ENCODE data around the gene HOXB4. TPM values are rescaled to one million over a fixed set of nuclear protein-coding genes. Genes with fewer than 3 reads are reported as not detected.

Gene HOXB4
- total RNA-seq, 2 experiments from 2014 or later: 1.7 to 2.0 TPM

GRCh38 chr17:48579760-48580554, 1.8 kb upstream of the HOXB4 start:
- H3K4me1 Mint-ChIP-seq (ENCODE audit: low read depth): peaks cover 41% of the 10 kb centered on the region
- CTCF ChIA-PET: interaction anchor here (0.8 to 1.2 kb wide), 3 partner anchors 33 to 316 kb away, joined by 3 read pairs; no protein-coding TSS in a partner anchor

GRCh38 chr17:48579471-48579759, 1.3 kb upstream of the HOXB4 start:
- intact Hi-C loops (cut with micrococcal nuclease): no loop called here
- ATAC-seq (no peak), DNase-seq (no peak)
- Mint-ChIP-seq H3K27ac (no peak overlapping the region), H3K4me3 (peak overlapping the region; percentile 85), H3K9me3 (no peaks in the 10 kb centered on the region), H3K36me3 (ENCODE audit: low read depth) (no peaks in the 10 kb centered on the region), H3K27me3 (peaks cover 54% of the 10 kb centered on the region), H3K4me1 (ENCODE audit: low read depth) (peaks cover 40% of the 10 kb centered on the region)
- TF ChIP-seq, protein P1, sequence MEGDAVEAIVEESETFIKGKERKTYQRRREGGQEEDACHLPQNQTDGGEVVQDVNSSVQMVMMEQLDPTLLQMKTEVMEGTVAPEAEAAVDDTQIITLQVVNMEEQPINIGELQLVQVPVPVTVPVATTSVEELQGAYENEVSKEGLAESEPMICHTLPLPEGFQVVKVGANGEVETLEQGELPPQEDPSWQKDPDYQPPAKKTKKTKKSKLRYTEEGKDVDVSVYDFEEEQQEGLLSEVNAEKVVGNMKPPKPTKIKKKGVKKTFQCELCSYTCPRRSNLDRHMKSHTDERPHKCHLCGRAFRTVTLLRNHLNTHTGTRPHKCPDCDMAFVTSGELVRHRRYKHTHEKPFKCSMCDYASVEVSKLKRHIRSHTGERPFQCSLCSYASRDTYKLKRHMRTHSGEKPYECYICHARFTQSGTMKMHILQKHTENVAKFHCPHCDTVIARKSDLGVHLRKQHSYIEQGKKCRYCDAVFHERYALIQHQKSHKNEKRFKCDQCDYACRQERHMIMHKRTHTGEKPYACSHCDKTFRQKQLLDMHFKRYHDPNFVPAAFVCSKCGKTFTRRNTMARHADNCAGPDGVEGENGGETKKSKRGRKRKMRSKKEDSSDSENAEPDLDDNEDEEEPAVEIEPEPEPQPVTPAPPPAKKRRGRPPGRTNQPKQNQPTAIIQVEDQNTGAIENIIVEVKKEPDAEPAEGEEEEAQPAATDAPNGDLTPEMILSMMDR (IDR thresholded peaks at IDR 0.05): no peak
- POLR2A ChIA-PET: interaction anchor here (1.1 kb wide), 1 partner anchor 66 kb away, joined by 4 read pairs; no protein-coding TSS in a partner anchor
- CTCF ChIA-PET: interaction anchor here (1.1 to 1.9 kb wide), 4 partner anchors 14 to 227 kb away, joined by 3 to 6 read pairs (median 3); partner anchors contain the start of gene HOXB5

More at GRCh38 chr17:48579760-48580554, 1.8 kb upstream of the HOXB4 start:
- intact Hi-C loops (cut with micrococcal nuclease): no loop called here
- no peak for ATAC-seq
- TF ChIP-seq, protein P1 (IDR thresholded peaks at IDR 0.05): no peak
- DNase-seq: no peak
- Mint-ChIP-seq H3K36me3 (ENCODE audit: low read depth) (no peaks in the 10 kb centered on the region), H3K27ac (no peak overlapping the region), H3K9me3 (no peaks in the 10 kb centered on the region), H3K4me3 (peak overlapping the region; percentile 85), H3K27me3 (peaks cover 59% of the 10 kb centered on the region)
- POLR2A ChIA-PET: no interaction called here

- DNase-seq (peak; percentile 35), ATAC-seq (peak; percentile 63)
- ChIA-PET CTCF (interaction anchor here (1.1 to 1.9 kb wide), 2 partner anchors 14 to 226 kb away, joined by 3 to 6 read pairs; partner anchors contain the start of gene HOXB5), POLR2A (interaction anchor here (1.0 to 1.3 kb wide), 3 partner anchors 9 to 65 kb away, joined by 3 to 4 read pairs (median 3); no protein-coding TSS in a partner anchor)
- Mint-ChIP-seq H3K27me3 (peaks cover 48% of the 10 kb centered on the region), H3K36me3 (ENCODE audit: low read depth) (no peaks in the 10 kb centered on the region), H3K4me3 (peak overlapping the region; percentile 85), H3K27ac (peak overlapping the region; percentile 69), H3K9me3 (no peaks in the 10 kb centered on the region), H3K4me1 (ENCODE audit: low read depth) (peaks cover 40% of the 10 kb centered on the region)
- TF ChIP-seq, protein P1 (IDR thresholded peaks at IDR 0.05): no peak
- intact Hi-C loops (cut with micrococcal nuclease): no loop called here
Measured at GRCh38 chr17:48578616-48579470, 693 bp upstream of the HOXB4 start.

DNA sequence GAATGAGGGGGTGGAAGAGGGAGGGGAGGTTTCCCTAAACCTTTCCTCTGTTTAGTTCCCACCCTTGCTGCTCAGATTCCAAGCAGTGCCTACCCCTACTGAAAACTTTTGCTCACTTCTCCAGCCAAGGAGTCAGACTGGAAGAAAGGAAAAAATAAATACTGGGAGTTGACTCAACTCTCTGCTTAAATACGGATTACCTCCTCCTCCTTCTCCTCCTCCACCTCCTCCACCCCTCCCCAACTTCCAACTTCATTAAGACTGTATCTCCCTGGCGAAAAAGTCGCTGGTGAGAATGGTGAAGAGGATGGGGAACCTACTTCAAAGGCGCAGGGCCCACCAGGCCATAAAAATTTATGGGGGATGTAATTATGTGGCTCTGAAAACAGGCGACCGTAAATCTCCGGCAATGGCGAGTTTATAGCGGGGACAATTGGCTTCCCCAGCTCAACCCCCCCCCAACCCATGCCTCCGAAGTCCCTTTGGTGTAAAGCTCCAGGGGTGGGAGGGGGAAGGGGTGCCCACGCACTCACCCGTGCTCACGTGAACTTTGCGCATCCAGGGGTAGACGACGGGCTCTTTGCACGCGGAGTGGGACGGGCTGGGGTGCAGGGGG, 712 bp downstream of the HOXB4 start:
- ChIA-PET POLR2A (interaction anchor here (1.0 to 1.9 kb wide), 4 partner anchors 17 to 54 kb away, joined by 3 to 5 read pairs (median 3); no protein-coding TSS in a partner anchor), CTCF (interaction anchor here (1.0 to 1.9 kb wide), 2 partner anchors 16 to 226 kb away, joined by 3 to 6 read pairs; partner anchors contain the start of gene HOXB5)
- peaks cover 36% of the 10 kb centered on the region for H3K4me1 Mint-ChIP-seq (ENCODE audit: low read depth)
- no peaks in the 10 kb centered on the region for H3K36me3 Mint-ChIP-seq (ENCODE audit: low read depth)
- H3K4me3 Mint-ChIP-seq: peak overlapping the region; percentile 76
- TF ChIP-seq, protein P1 (IDR thresholded peaks at IDR 0.05): no peak
- intact Hi-C loops (cut with micrococcal nuclease): no loop called here
- DNase-seq (peak; percentile 42), ATAC-seq (peak; percentile 8)
- no peaks in the 10 kb centered on the region for H3K9me3 Mint-ChIP-seq
- peaks cover 35% of the 10 kb centered on the region for H3K27me3 Mint-ChIP-seq
- H3K27ac Mint-ChIP-seq: peak overlapping the region; percentile 57

Measured in activated CD8-positive, alpha-beta T cell treated with anti-CD3 and anti-CD28 coated beads for 36 hours (primary cell).